Activated CD8-positive, alpha-beta memory T cell treated with anti-CD3 and anti-CD28 coated beads, Interleukin-2, amount 10 ng/mL, durations not matched to agents 7 days and 5 days (primary cell): Measurements from ENCODE around the gene COPS7A. TPM values are rescaled to one million over a fixed set of nuclear protein-coding genes. Genes with fewer than 3 reads are reported as not detected.
"Not testable (repeated sequence)": the region's sequence is repeated elsewhere in the genome, so short reads cannot be mapped to it uniquely, and the experiment has no call there.

ENCODE experiments used
- ATAC-seq: fragments of 150-1000 bp; cut with Tn5 transposase; one replicate; pipeline ENCODE4 v1.10.0; 2021; ENCODE audit warnings: moderate library complexity
- CTCF ChIA-PET: fragments of 350-600 bp; sonication (Branson Sonifier 250); formaldehyde crosslinking; loops from one replicate; lab custom pipeline; 2021; ENCODE audit warnings: antibody characterized with exemption; lab: Charles Lee
- DNase-seq: peaks from one replicate; pipeline ENCODE4 v3.0.0-alpha.2; 2020
- H3K27ac Mint-ChIP-seq: one replicate; pipeline ENCODE4 v1.8.0; 2021; ENCODE audit warnings: mild to moderate bottlenecking, mixed read lengths
- H3K27me3 Mint-ChIP-seq: one replicate; pipeline ENCODE4 v1.8.0; 2021; ENCODE audit warnings: mixed read lengths
- H3K36me3 Mint-ChIP-seq: one replicate; pipeline ENCODE4 v1.8.0; 2021; ENCODE audit warnings: mild to moderate bottlenecking, mixed read lengths
- H3K4me1 Mint-ChIP-seq: one replicate; pipeline ENCODE4 v1.8.0; 2021; ENCODE audit warnings: mixed read lengths
- H3K4me3 Mint-ChIP-seq: one replicate; pipeline ENCODE4 v1.8.0; 2021; ENCODE audit warnings: mild to moderate bottlenecking, moderate library complexity, mixed read lengths
- H3K9me3 Mint-ChIP-seq: one replicate; pipeline ENCODE4 v1.8.0; 2022; ENCODE audit warnings: low read depth, mixed read lengths
- total RNA-seq, 2 experiments: library from RNA; stranded (reverse); gene quantifications; one replicate each; pipeline ENCODE4 v1.2.3, GENCODE V29; 2021

Gene COPS7A
- total RNA-seq, 2 experiments from 2014 or later: 28.2 to 30.0 TPM

DNA sequence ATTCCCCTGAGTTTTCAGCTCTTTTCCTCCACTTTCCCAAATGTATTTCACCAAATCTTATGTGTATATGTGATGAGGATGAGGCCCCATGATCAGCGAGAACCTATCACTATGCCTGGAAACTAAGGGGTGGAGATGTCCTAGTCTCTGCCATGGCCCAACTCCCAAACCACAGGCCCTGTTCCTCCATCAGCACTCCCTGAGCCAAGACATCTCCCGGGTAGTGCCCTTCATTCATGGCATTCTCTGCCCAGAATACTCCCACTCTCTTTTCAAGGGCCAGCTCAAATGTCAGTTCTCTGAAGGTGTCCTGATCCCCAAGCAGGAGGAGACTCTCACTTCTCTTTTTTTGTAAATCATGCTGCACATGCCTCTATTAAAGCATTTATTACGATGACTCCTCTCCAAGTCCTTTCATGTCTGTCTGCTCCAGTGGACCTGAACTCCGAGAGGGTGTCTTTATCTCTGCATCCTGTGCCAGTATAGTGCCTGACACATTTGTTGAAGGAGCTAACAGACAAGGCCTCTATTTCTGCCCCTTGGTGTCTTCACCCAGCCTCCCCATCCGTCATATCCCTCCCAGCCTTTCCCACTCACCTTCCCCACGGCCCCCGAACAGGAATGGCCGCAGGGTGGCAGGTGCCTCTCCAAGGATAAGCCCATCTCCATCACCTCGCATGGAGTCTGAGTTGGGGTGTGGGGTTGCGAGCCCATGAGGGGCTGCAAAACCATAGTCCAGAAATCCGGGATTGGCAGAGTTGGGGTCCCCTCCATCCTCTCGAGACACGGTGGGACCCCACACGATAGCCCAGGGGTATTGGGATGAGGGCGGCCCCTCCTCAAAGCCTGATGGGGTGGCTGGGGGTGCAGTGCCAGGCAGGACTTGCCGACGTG, 26.9 kb upstream of the COPS7A start:
- Mint-ChIP-seq H3K9me3 (no peaks in the 10 kb centered on the region), H3K27me3 (peaks cover 35% of the 10 kb centered on the region), H3K4me3 (no peak overlapping the region), H3K36me3 (peaks cover 4% of the 10 kb centered on the region), H3K4me1 (peaks cover 18% of the 10 kb centered on the region), H3K27ac (no peak overlapping the region)
- ATAC-seq (no peak), DNase-seq (no peak)
- CTCF ChIA-PET: interaction anchor here (0.6 to 1.7 kb wide), 6 partner anchors 8 to 176 kb away, joined by 3 to 5 read pairs (median 3); partner anchors contain the start of gene SPSB2

DNA sequence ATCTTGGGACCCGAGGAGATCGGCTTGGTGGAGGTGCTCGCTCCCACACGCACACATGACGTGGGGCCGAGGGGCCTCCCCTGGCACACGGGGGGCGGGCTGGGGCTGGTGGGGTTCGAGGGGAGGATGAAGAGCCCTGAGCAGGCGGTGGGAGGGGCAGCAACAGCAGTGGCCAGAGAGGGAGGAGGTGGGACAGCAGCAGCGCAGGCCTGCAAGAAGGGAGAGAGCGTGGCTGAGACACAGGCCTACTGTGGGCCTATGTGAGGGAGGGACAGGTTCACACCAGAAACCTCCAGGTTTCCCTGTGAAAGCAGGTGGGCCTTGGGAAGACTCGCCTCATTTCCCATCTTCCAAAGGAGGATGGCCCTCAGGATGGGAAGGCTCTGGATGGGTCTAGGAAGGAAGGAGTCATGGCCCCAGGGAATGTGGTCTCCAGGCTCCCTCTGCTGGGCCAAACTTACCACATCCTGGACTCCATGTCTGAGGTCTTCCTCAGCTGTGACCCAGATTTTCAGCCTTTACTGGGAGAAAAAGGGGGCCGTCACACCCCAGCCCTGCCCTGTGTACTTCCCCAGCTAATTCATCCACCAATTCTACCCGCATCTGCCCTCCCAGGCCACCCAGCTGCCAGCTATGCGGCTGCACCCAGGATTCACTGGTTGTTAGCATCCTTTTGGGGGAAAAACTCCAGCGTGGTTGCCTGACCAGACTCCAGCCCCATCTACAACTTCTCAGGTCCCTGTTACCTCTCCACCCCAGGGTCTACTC, 26.1 kb upstream of the COPS7A start:
- CTCF ChIA-PET: interaction anchor here (0.6 to 1.7 kb wide), 9 partner anchors 10 to 146 kb away, joined by 3 to 5 read pairs (median 4); no protein-coding TSS in a partner anchor
- H3K4me3 Mint-ChIP-seq: no peak overlapping the region

DNA sequence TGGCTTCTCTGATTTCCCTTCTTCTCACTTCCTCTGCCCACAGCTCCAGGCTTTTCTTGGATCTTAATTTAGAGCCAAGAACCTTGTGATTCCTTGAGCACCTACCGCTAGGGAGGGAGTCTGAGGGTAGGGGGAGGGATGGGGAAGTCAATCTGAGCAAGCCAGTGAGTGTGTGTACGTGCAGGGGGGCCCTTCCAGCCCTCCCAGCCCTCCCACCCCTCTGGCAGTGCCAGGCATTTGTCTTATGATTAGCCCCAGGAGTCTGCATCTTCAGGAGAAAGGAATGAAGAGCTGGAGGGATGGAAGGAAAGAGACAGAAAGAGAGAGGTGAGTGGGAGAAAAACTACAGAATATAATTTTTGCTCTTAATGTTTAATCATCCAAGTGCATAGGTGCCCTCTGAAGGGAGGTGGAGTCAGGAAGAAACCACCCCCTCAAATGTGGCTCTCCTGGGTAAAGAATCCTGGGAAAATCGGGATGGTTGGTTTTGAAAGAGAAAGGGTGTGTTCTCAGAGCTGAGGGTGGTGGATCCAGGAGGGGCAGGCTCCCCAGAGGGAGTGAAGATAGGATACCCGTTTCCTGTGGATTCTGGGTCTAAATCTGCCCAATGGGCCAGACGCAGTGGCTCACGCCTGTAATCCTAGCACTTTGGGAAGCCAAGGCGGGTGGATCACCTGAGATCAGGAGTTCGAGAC, 25.3 kb upstream of the COPS7A start:
- peaks cover 4% of the 10 kb centered on the region for H3K36me3 Mint-ChIP-seq
- H3K4me1 Mint-ChIP-seq: peaks cover 18% of the 10 kb centered on the region

More for the DNA sequence above, 26.1 kb upstream of the COPS7A start:
- Mint-ChIP-seq H3K9me3 (no peaks in the 10 kb centered on the region), H3K36me3 (peaks cover 4% of the 10 kb centered on the region), H3K27me3 (peaks cover 42% of the 10 kb centered on the region), H3K4me1 (peaks cover 16% of the 10 kb centered on the region), H3K27ac (no peak overlapping the region)
- ATAC-seq: peak; percentile 43
- DNase-seq: peak; percentile 54

DNA sequence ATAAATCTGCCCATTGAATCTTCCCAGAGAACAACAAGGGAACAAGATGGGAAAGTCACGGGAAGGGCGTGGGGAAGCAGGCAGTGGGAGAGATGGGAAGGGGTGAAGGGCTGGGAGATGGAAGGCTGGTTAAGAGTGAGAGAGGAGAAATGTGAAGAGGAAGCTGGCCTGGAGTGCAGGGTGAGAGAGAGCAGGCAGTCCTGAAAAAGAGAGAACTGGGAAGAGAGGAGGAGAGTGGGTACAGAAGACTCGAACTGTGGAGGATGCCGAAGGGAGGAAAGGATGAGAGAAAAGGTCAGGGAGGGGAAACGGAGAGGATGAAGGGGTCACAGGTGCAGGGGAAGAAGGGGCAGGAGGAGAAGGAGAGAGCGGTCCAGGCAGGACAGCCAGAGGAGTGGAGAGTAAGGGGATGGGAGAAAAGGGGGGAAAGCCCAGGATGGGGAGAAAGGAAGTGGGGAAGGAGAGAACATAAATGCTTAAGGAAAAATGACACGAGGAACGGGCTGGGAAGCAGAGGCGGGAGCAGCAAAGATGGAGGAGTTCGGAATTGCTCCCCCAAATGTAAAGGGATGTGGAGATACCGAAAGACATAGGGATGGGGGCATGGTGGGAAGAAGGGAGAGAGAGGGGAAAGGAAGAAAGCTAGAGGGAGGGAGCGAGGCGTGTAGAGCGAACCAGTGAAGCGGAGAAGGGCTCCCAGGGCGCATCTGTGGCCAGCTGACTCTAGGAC, 24.4 kb upstream of the COPS7A start:
- H3K27ac Mint-ChIP-seq: no peak overlapping the region
- H3K36me3 Mint-ChIP-seq: peaks cover 4% of the 10 kb centered on the region
- peak overlapping the region; percentile 32 for H3K4me3 Mint-ChIP-seq
- H3K27me3 Mint-ChIP-seq: peaks cover 58% of the 10 kb centered on the region
- peaks cover 19% of the 10 kb centered on the region for H3K4me1 Mint-ChIP-seq
- DNase-seq (no peak), ATAC-seq (no peak)
- no peaks in the 10 kb centered on the region for H3K9me3 Mint-ChIP-seq
- CTCF ChIA-PET: interaction anchor here (1.5 to 1.7 kb wide), 2 partner anchors 81 to 147 kb away, joined by 3 to 4 read pairs; no protein-coding TSS in a partner anchor

More for the DNA sequence above, 25.3 kb upstream of the COPS7A start:
- Mint-ChIP-seq H3K27me3 (peaks cover 50% of the 10 kb centered on the region), H3K27ac (no peak overlapping the region), H3K9me3 (no peaks in the 10 kb centered on the region), H3K4me3 (no peak overlapping the region)
- ATAC-seq (no peak), DNase-seq (no peak)
- CTCF ChIA-PET: interaction anchor here (0.6 to 1.7 kb wide), 7 partner anchors 9 to 146 kb away, joined by 3 to 4 read pairs (median 4); no protein-coding TSS in a partner anchor

DNA sequence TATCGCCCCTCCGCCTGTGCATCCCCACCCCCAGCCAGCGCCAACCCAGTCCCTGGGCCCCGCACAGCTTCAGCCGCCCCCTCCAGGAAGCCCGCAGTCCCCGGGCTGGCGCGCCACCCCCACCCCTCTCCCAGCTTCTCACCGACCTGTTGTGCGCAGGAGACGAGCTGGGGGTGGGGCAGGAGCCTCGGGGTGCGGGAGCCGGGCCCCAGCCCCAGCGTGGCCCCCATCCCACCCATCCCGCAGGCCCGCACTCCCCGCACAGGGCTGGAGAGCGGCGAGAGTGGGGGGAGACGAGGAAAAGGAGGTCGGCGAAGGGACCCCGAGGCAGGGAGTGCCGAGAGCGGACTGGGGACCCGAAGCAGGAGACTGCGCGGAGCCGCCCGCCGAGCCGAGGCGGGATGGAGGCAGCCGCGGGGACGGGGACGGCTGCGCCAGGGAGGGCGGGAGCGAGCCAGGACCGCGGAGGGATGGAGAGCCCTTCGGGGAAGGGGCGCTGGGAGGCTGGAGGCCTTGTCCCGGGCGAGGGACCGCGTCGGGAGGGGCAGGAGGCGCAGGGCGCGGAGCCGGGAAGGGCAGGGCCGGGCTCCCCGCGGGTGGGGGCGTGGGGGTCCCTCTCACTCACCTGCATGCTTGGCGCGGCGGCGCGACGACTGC, 23.7 kb upstream of the COPS7A start:
- peak; percentile 48 for ATAC-seq
- Mint-ChIP-seq H3K36me3 (peaks cover 4% of the 10 kb centered on the region), H3K4me3 (peak overlapping the region; percentile 32), H3K9me3 (no peaks in the 10 kb centered on the region), H3K4me1 (peaks cover 19% of the 10 kb centered on the region), H3K27ac (no peak overlapping the region), H3K27me3 (peaks cover 64% of the 10 kb centered on the region)
- no peak for DNase-seq
- CTCF ChIA-PET: no interaction called here

DNA sequence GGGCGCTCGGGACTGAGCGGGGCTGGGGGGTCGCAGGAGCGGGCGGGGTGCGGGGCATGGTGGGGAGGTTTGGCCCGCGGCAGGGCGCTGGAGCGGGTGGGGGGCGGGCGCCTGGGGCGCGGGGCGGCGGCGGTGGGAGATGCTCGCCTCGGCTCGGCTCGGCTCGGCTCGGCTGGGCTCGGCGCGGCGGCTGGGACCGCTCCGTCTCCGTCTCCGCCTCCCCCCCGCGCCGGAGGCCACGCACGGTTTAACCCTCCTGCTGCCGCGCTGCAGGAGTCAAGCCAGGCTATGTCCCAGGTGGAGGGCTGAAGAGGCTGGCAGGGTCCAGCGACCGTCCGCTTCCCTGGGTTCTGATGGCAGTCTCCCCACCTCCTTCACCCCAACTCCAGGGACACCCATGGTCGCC, 23.2 kb upstream of the COPS7A start, which contains the start of gene PIANP:
TSS of gene PIANP (minus strand) at position 170 of the 406 bp plus-strand sequence. CDS start 2,754 bp downstream, outside the sequence.
- CTCF ChIA-PET: no interaction called here
- Mint-ChIP-seq H3K27ac (no peak within 1 kb of the TSS), H3K27me3 (peaks cover 67% of the 10 kb centered on the region)

DNA sequence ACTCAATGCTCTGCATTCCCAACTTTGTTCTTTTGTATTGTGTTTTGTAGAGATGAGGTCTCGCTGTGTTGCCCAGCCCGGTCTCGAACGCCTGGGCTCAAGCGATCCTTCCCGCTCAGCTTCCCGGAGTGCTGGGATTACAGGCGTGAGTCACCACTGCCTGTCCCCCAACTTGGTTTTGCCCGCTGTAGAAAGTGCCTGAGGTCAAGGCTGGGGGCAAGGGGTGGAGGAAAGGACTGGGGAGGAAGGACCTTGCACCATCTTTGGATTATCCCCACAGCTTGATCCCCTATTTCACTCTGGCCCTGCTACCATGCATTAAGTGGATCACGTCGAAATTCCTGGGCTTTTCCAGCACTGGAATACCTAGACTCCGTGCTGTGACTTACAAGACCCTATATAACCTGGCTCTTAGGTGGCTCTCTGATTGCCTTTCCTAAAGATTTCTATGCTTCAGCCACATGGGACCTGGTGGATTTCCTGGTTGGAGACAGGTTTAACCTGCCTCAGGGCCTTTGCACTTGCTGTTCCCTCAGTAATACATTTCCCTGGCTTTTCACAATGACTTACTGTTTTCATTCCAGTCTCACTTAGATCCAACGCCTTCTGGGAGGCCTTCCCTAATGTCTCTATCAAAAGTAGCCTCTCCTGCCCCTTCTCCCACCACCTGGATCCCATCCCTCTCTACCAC, 22.6 kb upstream of the COPS7A start:
- CTCF ChIA-PET: interaction anchor here (1.1 kb wide), 1 partner anchor 20 kb away, joined by 3 read pairs; no protein-coding TSS in a partner anchor
- H3K27ac Mint-ChIP-seq: no peak overlapping the region
- DNase-seq: no peak
- H3K9me3 Mint-ChIP-seq: no peaks in the 10 kb centered on the region
- no peak for ATAC-seq
- H3K4me3 Mint-ChIP-seq: peak overlapping the region; percentile 32
- H3K36me3 Mint-ChIP-seq: peaks cover 4% of the 10 kb centered on the region
- peaks cover 67% of the 10 kb centered on the region for H3K27me3 Mint-ChIP-seq
- peaks cover 19% of the 10 kb centered on the region for H3K4me1 Mint-ChIP-seq

More for the DNA sequence above, 23.2 kb upstream of the COPS7A start, which contains the start of gene PIANP:
- peak; percentile 80 for ATAC-seq
- DNase-seq: peak; percentile 53
- peaks cover 19% of the 10 kb centered on the region for H3K4me1 Mint-ChIP-seq
- H3K36me3 Mint-ChIP-seq: peaks cover 4% of the 10 kb centered on the region
- H3K4me3 Mint-ChIP-seq: peak within 1 kb of the TSS; percentile 32
- H3K9me3 Mint-ChIP-seq: no peaks in the 10 kb centered on the region

DNA sequence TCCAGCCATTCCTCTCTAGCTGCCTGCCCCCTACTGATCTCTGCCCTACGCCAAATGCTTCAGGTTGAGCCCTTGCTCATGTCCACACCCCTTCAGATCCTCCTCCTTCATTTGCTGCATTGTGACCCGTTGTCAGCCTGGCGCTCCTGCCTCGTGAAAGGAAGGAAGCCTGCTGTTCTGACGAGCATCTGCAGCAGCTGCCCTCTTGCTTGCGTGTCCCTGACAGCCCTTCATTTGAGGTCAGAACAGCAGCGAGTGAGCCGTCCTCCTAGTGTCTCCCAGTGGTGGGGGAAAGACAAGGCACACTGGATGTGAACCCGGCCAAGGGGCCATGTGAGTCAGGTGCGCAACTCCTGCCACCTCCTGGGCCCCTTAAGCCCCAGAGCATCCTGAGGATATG, 20.2 kb upstream of the COPS7A start:
- Mint-ChIP-seq H3K27ac (no peak overlapping the region), H3K9me3 (no peaks in the 10 kb centered on the region), H3K27me3 (peaks cover 56% of the 10 kb centered on the region), H3K36me3 (peaks cover 4% of the 10 kb centered on the region), H3K4me3 (no peak overlapping the region), H3K4me1 (peaks cover 17% of the 10 kb centered on the region)
- CTCF ChIA-PET: no interaction called here
- ATAC-seq (no peak), DNase-seq (no peak)

DNA sequence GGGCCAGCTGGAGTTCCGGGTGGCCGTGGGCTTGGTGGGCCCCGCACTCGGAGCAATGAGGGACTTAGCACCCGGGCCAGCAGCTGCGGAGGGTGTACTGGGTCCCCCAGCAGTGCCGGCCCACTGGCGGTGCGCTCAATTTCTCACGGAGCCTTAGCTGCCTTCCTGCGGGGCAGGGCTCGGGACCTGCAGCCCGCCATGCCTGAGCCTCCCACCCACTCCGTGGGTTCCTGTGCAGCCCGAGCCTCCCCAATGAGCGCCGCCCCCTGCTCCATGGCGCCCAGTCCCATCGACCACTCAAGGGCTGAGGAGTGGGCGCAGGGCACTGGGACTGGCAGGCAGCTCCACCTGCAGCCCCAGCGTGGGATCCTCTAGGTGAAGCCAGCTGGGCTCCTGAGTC, 15.5 kb upstream of the COPS7A start:
- H3K4me3 Mint-ChIP-seq, H3K9me3 Mint-ChIP-seq, H3K36me3 Mint-ChIP-seq, ATAC-seq, DNase-seq, H3K27ac Mint-ChIP-seq: not testable (repeated sequence)
- Mint-ChIP-seq H3K4me1 (peaks cover 12% of the 10 kb centered on the region), H3K27me3 (peaks cover 19% of the 10 kb centered on the region)
- CTCF ChIA-PET: interaction anchor here (0.8 to 1.2 kb wide), 3 partner anchors 10 to 126 kb away, joined by 3 to 4 read pairs (median 3); no protein-coding TSS in a partner anchor

DNA sequence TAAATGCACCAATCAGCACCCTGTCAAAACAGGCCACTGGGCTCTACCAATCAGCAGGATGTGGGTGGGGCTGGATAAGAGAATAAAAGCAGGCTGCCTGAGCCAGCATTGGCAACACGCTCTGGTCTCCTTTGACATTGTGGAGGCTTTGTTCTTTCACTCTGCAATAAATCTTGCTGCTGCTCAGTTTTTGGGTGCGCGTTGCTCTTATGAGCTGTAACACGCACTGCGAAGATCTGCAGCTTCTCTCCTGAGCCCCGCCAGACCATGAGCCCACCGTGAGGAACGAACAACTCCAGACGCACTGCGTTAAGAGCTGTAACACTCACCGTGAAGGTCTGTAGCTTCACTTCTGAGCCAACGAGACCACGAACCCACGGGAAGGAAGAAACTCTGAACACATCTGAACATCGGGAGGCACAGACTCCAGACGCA, 14.9 kb upstream of the COPS7A start:
- CTCF ChIA-PET: interaction anchor here (0.8 to 1.7 kb wide), 3 partner anchors 15 to 126 kb away, joined by 3 to 8 read pairs (median 3); partner anchors contain the start of gene COPS7A
- peaks cover 13% of the 10 kb centered on the region for H3K27me3 Mint-ChIP-seq
- peak; percentile 53 for DNase-seq
- no peaks in the 10 kb centered on the region for H3K9me3 Mint-ChIP-seq
- peaks cover 9% of the 10 kb centered on the region for H3K4me1 Mint-ChIP-seq
- H3K4me3 Mint-ChIP-seq: peak overlapping the region; percentile 33
- H3K27ac Mint-ChIP-seq: peak overlapping the region; percentile 32
- H3K36me3 Mint-ChIP-seq: no peaks in the 10 kb centered on the region
- ATAC-seq: peak; percentile 49
